PC-9 (cell line): ENCODE data around the gene PAX8. TPM values are rescaled to one million over a fixed set of nuclear protein-coding genes. Genes with fewer than 3 reads are reported as not detected.

Experiments
- BruUV-seq: library from RNA; stranded (reverse); fragments of 400-500 nt; replicated peaks from 2 replicates; lab custom pipeline; 2021; lab: Mats Ljungman, UMichigan
- CTCF ChIA-PET: fragments of 300-600 bp; sonication (Branson Sonifier 250); formaldehyde crosslinking; loops from one replicate; lab custom pipeline; 2022; ENCODE audit warnings: antibody characterized with exemption; lab: Charles Lee
- POLR2A ChIA-PET: fragments of 300-600 bp; sonication (Branson Sonifier 250); formaldehyde crosslinking; loops from one replicate; lab custom pipeline; 2022; ENCODE audit warnings: antibody characterized with exemption; ENCODE audit not compliant: unreplicated experiment; lab: Charles Lee
- DNase-seq, 2 experiments: peaks; one replicate each; pipeline versions ENCODE4 v3.0.0 to v3.0.0-alpha.2; 2015 to 2022; ENCODE audit warnings: mixed read lengths in 1 of 2
- H2AFZ ChIP-seq: fragments of 200-600 bp; sonication (generic); 2 replicates; pipeline ENCODE4 v1.8.1; 2017; ENCODE audit warnings: antibody characterized with exemption
- H3F3A ChIP-seq: fragments of 200-600 bp; sonication (generic); 2 replicates; pipeline ENCODE4 v1.8.1; 2017; ENCODE audit warnings: antibody characterized with exemption, mild to moderate bottlenecking, low read depth; ENCODE audit not compliant: insufficient read depth
- H3K27ac ChIP-seq: fragments of 200-600 bp; sonication (generic); 2 replicates; pipeline ENCODE4 v1.6.1; 2016; ENCODE audit warnings: mixed run types
- H3K27me3 ChIP-seq: fragments of 200-600 bp; sonication (generic); 2 replicates; pipeline ENCODE4 v1.6.1; 2016; ENCODE audit warnings: low read depth, mixed run types; ENCODE audit not compliant: insufficient read depth
- H3K36me3 ChIP-seq: fragments of 200-600 bp; sonication (generic); 2 replicates; pipeline ENCODE4 v1.6.1; 2016; ENCODE audit warnings: low read depth, mixed run types
- H3K4me1 ChIP-seq: fragments of 200-600 bp; sonication (generic); replicated peaks from 2 replicates; pipeline ENCODE4 v1.6.1; 2016; ENCODE audit warnings: mixed run types; ENCODE audit not compliant: insufficient read depth
- H3K4me2 ChIP-seq: fragments of 200-600 bp; sonication (generic); 2 replicates; pipeline ENCODE4 v1.6.1; 2017; ENCODE audit warnings: mixed run types
- H3K4me3 ChIP-seq: fragments of 200-600 bp; sonication (generic); 2 replicates; pipeline ENCODE4 v1.6.1; 2016; ENCODE audit warnings: mixed run types
- H3K79me2 ChIP-seq: fragments of 200-600 bp; sonication (generic); 2 replicates; pipeline ENCODE4 v1.6.1; 2017; ENCODE audit warnings: low read depth, mixed run types
- H3K9me2 ChIP-seq: fragments of 200-600 bp; sonication (generic); 2 replicates; pipeline ENCODE4 v1.8.1; 2017; ENCODE audit warnings: mild to moderate bottlenecking; ENCODE audit not compliant: insufficient read depth
- H3K9me3 ChIP-seq: fragments of 200-600 bp; sonication (generic); 2 replicates; pipeline ENCODE4 v1.8.1; 2016; ENCODE audit warnings: low read depth; ENCODE audit not compliant: insufficient read depth
- H4K20me1 ChIP-seq: fragments of 200-600 bp; sonication (generic); 2 replicates; pipeline ENCODE4 v1.8.1; 2017; ENCODE audit not compliant: insufficient read depth
- EZH2 ChIP-seq: fragments of 200-600 bp; sonication (generic); IDR thresholded peaks from 2 replicates; pipeline ENCODE4 v1.8.0; 2017; ENCODE audit warnings: antibody characterized with exemption, low read depth
- intact Hi-C: fragments of 100-400 bp; cut with micrococcal nuclease; formaldehyde crosslinking; loops from one replicate; pipeline ENCODE4 v1.10.0; 2022; ENCODE audit not compliant: unreplicated experiment
- total RNA-seq: library from RNA; stranded (reverse); gene quantifications from 2 replicates; pipeline ENCODE4 v1.2.3, GENCODE V29; 2021
- TF ChIP-seq, protein P1 (sequence below): fragments of 200-600 bp; sonication (generic); conservative IDR thresholded peaks from 2 replicates; pipeline ENCODE4 v1.6.1; 2017; ENCODE audit warnings: mixed run types, antibody characterized with exemption, mild to moderate bottlenecking, moderate library complexity

The PAX8 gene
- total RNA-seq, 1 experiment from 2014 or later = 5.8 TPM

DNA sequence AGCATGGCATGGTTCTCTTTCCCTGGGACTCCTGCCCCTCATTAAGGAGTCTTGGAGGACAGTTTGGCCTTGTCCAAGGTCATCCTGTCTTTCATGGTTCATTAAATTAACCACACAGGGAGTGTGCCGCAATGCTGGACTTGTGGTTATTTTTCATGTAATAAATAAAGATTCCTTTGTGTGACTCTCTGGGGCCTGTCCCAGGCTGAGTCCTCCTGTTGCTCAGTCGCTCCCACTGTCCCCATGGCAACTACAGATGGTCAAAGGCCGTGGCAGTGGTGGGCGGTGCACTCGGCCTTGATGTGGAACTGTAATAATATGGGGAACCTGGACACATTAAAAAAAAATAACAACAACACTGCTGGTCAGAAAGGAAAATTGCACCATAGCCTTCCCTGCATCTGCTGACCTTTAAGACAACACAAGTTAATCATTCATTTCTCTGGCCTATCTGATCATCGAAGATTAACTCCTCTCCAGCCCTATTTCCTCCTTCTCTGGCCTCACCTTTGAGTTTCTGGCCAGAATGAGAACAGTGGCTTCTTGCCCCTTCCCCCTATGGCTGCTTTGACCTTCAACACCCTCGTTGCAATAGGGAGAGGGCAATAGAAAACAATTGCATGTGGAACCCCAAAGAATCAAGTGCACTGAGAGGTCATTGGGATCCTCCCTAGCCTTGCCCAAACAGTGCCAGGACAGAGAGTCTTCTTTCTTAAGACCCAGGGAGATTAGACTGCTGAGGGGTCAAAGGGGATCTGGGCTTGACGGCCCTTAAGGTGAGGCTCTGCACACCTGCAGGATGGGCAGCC is 60.2 kb downstream of the PAX8 start:
- no TSS peak for BruUV-seq
- no peak for TF ChIP-seq EZH2
- TF ChIP-seq, protein P1, sequence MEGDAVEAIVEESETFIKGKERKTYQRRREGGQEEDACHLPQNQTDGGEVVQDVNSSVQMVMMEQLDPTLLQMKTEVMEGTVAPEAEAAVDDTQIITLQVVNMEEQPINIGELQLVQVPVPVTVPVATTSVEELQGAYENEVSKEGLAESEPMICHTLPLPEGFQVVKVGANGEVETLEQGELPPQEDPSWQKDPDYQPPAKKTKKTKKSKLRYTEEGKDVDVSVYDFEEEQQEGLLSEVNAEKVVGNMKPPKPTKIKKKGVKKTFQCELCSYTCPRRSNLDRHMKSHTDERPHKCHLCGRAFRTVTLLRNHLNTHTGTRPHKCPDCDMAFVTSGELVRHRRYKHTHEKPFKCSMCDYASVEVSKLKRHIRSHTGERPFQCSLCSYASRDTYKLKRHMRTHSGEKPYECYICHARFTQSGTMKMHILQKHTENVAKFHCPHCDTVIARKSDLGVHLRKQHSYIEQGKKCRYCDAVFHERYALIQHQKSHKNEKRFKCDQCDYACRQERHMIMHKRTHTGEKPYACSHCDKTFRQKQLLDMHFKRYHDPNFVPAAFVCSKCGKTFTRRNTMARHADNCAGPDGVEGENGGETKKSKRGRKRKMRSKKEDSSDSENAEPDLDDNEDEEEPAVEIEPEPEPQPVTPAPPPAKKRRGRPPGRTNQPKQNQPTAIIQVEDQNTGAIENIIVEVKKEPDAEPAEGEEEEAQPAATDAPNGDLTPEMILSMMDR = no peak
- Histone ChIP-seq H3K27ac (no peak overlapping the region), H3K9me2 (no peaks in the 10 kb centered on the region), H4K20me1 (no peaks in the 10 kb centered on the region), H3K4me3 (no peak overlapping the region), H3K4me1 (no peaks in the 10 kb centered on the region), H3F3A (0 out of 2 replicates have a peak, but pooled peaks cover 3% of the 10 kb centered on the region), H3K79me2 (no peaks in the 10 kb centered on the region), H3K36me3 (no peaks in the 10 kb centered on the region), H3K9me3 (no peaks in the 10 kb centered on the region), H3K4me2 (no peak overlapping the region), H2AFZ (no peak overlapping the region), H3K27me3 (no peaks in the 10 kb centered on the region)
- ChIA-PET POLR2A (no interaction called here), CTCF (no interaction called here)
- no peak for DNase-seq
- intact Hi-C loops = no loop called here

DNA sequence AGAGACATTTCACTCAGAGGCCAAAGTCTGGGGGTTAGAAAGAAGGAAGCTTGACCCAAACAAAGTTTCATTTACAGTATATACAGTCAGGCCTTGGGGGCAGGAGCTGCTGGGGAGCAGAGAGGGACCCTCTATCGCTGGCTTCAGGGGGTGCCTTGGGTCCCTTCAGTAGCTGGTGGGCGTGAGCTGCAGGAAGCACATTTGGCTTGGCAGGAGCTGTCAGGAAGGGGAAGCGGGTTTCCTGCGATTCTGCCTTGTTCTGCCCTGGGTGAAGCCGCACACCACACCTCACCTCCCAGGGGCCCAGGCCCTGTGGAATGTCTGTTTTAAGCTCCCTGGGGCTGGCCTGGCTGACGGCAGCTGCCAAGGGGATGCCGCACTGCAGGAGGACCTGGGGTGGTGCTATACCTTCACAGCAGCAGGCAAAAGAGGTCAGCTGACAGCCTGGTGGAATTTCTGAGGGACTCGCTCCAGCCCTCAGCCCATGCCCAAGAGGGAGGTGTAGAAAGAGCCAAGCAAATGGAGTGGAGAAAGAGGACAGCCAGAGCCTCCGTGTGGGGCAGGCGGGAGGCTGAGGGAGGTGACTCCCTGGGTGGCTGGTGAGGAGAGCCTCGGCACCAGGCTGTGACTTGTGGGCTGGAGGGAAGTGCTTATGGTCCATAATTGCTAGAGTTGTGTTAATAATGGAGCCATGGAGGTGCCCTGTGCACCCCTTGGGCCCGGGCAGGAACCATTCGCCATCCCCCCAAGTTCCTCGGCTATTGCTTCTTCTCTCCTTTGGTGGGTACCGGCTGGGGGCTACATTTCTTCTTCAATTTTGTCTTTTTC is 61.1 kb downstream of the PAX8 start:
- Histone ChIP-seq H3K9me3 (no peaks in the 10 kb centered on the region), H3K27me3 (no peaks in the 10 kb centered on the region), H4K20me1 (no peaks in the 10 kb centered on the region), H2AFZ (no peak overlapping the region), H3K36me3 (no peaks in the 10 kb centered on the region), H3K27ac (no peak overlapping the region), H3K4me2 (no peak overlapping the region), H3K79me2 (no peaks in the 10 kb centered on the region), H3K4me1 (no peaks in the 10 kb centered on the region), H3K9me2 (no peaks in the 10 kb centered on the region), H3K4me3 (no peak overlapping the region), H3F3A (0 out of 2 replicates have a peak, but pooled peaks cover 3% of the 10 kb centered on the region)
- CTCF ChIA-PET = no interaction called here
- POLR2A ChIA-PET = no interaction called here
- BruUV-seq = no TSS peak
- TF ChIP-seq, protein P1 = no peak
- no peak for TF ChIP-seq EZH2
- DNase-seq = no peak
- intact Hi-C loops = no loop called here

DNA sequence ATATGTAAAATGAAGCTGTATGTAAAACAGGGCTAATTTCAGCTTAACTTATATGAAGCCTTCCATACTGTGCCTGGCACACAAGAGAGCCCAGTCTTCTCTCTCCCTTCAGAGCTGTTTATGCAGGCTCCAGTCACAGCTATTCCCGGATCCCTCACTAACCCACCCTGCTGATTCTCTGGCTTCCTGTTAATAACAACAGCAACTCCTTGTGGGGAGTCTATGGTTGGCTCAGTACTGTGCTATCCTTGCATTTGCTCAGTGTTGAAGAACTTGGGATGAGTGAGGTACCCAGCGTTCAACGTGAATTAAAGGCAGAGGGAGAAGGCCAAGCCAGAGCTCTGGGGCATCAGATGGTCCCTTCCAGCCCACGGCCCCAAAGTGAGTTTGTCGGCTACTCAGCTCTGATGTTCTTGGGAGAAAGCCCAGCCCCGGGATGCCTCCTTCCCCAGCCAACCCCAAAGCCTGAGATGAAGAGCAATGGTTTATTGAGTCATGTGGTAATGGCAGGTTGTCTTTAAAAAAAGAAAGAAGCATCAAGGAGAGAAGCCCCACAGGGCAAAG is 61.7 kb downstream of the PAX8 start:
- Histone ChIP-seq H3K27me3 (no peaks in the 10 kb centered on the region), H3K4me3 (no peak overlapping the region), H3K4me2 (no peak overlapping the region), H2AFZ (no peak overlapping the region), H3K4me1 (peaks cover 2% of the 10 kb centered on the region), H3K79me2 (no peaks in the 10 kb centered on the region), H3K9me3 (no peaks in the 10 kb centered on the region), H3F3A (0 out of 2 replicates have a peak, but pooled peaks cover 3% of the 10 kb centered on the region), H3K27ac (no peak overlapping the region), H3K36me3 (no peaks in the 10 kb centered on the region), H4K20me1 (no peaks in the 10 kb centered on the region), H3K9me2 (no peaks in the 10 kb centered on the region)
- intact Hi-C loops = no loop called here
- TF ChIP-seq, protein P1 = no peak
- TF ChIP-seq EZH2 = no peak
- DNase-seq = no peak
- ChIA-PET POLR2A (interaction anchor here (0.6 kb wide), 1 partner anchor 32 kb away, joined by 19 read pairs; no protein-coding TSS in a partner anchor), CTCF (no interaction called here)
- BruUV-seq = no TSS peak
